ENCODE data around the gene RGS9BP.
"Not testable (repeated sequence)": the region's sequence is repeated elsewhere in the genome, so short reads cannot be mapped to it uniquely, and the experiment has no call there.

The RGS9BP gene, protein sequence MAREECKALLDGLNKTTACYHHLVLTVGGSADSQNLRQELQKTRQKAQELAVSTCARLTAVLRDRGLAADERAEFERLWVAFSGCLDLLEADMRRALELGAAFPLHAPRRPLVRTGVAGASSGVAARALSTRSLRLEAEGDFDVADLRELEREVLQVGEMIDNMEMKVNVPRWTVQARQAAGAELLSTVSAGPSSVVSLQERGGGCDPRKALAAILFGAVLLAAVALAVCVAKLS

DNA sequence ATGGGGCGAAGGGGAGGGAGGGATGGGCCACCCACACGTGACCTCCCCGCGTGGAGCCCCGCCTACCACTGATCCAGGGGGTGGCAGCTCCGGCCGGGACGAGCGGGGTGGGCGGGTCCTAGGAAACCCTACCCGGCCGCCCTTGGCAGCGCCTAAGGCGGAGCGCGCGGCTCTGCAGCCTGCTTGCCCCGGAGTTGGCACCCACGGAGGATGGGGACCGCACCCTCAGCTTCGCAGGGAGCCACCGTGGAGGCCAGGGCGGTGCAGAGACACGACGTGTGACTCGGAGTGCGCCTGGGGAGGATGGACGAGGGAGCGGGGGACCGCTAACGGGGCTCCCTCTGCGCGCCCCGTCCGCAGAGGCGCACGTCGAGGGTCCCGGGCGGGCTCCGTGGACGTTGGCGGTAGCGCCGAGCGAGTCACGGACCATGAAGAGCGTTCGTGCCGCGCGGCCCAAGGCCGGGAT lies at the start of gene RGS9BP:
Gene RGS9BP (plus strand): TSS at position 129 of the 466 bp plus-strand sequence. CDS start 416 bp downstream, outside the sequence.
- peak in 45 of 58 donors; percentile 33 to 83 (median 69) for DNase-seq

DNA sequence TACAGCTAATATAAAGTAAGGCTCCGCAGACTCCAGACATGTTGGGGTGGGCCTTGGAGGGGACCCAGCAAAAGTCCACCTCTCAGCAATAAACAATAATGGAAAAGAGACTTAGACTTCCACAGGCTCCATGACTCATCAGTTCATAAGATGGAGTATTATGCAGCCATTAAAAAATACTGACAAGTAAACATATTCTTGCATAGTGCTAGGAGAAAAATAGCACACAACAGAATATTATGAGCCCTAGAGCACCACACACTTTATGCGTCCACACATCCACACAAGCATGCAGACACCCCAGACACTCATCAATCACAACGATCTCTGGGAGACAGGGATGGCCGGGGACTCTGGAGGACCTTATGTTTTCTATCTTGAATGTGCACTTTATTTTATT lies 48.7 kb upstream of the RGS9BP start:
- DNase-seq, result no peak

DNA sequence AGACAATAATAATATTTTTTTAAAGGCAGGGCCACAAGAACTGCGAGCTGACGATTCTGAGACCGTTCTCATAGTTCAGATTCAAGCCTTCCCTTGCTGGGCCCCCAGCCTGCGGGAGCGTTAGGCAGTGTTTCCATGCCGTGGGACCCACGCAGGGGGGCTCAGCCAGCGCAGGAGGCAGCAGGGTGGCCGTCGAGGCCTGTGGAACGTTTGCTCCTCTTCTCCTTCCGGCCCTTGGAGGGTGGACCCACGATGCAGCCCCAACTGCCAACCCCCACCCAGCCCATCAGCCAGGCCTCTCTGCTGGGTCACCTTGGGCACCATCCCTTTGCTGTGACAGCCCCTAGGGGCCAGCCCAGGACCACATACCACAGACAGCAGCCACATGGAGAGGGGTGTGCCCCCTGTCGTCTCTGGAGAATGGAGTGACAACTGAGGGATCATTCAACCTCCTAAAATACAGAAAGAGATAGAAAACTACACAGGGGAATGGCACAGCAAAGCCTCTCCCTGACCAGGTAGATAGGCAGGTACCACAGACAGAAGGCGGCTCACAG lies 47.9 kb upstream of the RGS9BP start:
- no peak for DNase-seq

DNA sequence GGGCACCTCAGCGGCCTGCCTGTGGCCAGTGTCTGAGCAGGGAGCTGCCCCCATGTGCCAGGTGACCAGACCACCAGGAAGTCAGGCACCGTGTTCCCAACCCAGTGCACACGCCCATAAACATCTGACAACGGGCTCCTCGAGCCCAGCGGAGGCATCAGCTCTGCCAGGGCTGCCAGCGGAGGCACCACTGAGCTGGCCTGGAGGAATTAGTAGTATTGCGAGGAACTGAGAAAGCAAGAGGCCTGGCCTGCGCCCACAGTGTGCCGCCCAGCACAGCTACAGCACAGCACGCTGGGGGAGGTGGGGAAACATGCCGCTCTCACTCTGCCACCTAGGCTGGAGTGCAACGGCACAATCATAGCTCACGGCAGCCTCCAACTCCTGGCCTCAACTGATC lies 45.3 kb upstream of the RGS9BP start:
- DNase-seq, result no peak

DNA sequence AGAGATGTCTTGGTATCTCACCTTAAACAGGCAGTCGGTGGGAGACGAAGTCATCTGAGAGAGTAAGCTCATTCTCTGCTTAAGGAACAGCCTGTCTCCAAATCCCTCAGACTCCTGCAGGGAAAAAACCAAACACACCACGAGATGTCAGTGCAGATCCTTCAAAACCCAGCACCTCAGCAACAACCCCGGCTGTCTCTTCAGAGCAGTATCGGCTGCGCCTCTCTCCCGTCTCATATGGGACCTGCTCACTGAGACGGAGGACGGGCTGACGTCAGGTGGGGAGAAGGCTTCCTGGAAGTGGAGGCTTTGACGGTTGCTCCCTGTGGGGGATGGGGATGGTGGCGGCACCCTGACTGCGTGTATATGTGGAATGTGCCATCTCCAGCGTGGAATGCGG lies 44.3 kb upstream of the RGS9BP start:
- peak in 1 of 58 donors; percentile 12 for DNase-seq

DNA sequence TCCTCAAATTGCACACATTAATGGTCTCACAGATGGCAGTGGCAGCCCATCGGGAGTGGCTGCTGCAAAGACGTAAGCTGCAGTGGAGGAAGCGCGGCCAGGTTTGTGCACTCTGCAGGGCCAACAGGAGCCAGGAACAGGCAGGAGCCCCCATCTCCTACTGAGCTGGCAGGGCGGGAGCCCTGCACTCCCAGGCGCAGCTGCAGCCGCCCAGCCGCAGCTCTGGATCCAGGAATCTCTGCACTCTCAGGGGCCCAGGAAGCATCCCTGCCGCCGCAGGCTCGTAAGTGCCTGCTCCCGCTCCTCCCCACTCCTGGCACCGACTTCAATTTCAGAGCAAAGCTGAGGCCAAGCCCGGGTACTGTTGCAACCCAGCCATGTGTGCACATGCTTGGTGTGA lies 38.2 kb upstream of the RGS9BP start:
- no peak for DNase-seq

DNA sequence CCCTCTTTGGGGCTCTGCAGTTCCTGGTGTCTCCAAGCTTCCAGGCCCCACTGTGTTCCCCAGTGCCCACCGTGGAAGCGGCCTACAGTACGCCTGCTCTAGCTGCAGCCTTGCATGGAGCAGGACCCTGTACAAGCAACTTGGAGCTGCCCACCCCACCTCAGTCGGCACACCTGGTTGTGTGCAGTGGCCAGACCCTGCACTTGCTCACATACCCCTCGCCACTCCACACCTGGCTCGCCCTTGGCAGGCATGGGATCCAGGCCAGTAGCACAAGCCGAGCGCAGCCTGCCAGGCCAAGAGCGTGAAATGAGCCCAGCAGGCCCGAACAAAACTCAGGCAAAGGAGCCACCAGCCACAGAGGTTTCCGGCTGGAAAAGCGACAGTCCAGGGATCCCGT lies 37.0 kb upstream of the RGS9BP start:
- no peak for DNase-seq

DNA sequence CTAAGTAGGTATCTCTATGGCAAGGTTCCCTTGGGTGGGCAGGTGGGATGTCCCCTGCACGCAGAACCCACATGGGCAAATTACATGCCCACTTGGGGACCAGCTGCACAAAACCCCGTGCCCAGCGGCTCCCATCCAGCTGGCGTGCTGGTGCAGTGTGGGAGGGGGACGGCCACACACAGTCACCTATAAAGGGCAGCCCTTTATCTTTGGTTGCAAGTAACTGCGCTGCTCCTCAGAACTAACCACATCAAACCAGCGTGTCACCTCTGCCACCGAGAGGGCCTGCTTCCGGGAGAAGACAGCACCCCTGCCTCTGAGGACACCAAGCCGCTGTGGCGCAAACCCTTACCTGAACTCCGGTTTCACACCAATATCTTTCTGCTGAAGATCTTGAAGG lies 32.9 kb upstream of the RGS9BP start:
- DNase-seq, result no peak

DNA sequence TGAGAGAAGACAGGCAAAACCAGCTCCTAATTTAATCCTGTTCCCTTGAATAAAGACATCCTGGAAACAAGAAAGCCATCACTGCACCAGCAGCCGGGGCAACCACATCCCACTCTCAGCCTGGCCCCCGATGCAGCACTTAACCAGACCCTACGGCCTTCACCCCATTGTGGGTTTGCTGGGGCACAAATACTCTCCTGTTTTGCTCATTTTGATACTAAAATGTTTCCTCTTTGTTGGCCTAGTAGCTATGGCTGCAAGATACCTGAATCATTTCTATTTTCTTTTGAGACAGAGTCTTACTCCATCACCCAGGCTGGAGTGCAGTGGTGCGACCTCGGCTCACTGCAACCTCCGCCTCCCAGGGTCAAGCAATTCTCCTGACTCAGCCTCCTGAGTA lies 29.1 kb upstream of the RGS9BP start:
- DNase-seq, result no peak

DNA sequence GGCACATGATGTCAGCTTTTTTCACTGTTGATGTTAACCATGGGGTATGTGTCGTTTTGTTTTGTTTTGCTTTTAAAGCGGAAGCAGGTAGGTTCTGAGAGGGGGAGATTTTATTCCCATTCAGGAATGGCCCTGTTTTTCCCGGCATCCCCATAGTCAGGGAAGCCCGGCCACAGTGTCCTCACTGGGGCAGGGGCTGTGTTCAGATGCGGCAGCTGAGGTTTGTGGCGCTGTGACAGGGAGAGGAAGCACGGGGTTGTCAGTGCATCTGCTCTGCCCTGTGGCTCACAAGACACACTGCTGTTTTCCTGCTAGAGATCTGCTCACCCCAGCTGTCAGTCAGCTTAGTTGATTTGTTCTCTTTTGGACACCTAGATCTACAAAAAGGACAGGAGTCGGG lies 28.3 kb upstream of the RGS9BP start:
- DNase-seq, result no peak

DNA sequence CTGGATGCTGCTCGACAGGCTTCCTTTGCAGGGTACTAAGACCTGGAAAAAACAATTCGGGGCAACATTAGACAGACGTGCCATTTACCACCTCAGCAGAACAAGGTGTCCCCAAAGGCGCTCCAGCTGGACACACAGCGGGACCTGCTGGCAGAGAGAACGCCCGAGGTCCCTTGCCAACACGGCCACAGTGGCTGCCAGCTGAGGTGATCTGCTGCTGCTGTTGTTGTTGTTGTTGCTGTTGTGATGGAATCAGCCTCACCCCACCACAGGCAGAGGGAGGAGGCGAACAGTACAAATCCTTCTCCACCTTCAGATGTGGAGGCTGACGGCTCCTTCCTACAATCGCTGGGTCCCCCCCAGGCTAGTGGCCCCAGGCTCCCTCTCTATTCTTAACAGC lies 25.9 kb upstream of the RGS9BP start:
- peak in 4 of 58 donors; percentile 8 to 20 (median 13) for DNase-seq

DNA sequence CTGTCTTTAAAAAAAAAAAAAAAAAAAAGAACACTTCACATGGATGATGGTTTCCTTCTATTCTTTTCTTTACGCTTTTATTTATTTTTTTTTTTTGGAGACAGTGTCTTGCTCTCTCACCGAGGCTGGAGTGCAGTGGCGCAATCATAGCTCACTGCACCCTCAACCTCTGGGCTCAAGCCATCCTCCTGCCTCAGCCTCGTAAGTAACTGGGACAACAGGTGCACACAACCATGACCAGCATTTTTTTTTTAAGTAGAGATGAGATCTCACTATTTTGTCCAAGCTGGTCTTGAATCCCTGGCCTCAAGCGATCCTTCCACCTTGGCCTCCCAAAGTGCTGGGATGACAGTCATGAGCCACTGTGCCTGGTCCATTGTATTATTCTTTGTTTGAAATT lies 25.0 kb upstream of the RGS9BP start:
- DNase-seq, result no peak

DNA sequence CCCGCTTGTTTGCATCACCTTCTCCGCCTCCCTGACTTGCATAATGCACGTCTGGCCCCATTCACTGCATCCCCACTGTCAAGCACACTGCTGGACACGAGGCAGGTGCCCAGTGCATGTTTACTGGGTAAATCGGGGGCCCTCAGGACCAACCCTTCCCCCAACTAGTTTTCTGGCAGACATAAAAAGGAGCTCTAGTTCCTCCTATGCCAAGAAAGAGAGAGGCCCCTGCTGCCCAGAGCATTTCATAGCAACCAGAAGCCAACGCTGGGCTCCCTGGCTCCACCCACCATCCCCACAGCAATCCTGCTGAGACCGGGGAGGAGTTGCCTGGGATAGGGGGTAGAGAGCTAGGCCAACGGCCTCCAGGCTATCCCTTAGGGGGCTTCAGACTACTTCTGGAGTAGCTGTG lies 23.9 kb upstream of the RGS9BP start:
- DNase-seq, result peak in 47 of 58 donors; percentile 9 to 84 (median 48)

DNA sequence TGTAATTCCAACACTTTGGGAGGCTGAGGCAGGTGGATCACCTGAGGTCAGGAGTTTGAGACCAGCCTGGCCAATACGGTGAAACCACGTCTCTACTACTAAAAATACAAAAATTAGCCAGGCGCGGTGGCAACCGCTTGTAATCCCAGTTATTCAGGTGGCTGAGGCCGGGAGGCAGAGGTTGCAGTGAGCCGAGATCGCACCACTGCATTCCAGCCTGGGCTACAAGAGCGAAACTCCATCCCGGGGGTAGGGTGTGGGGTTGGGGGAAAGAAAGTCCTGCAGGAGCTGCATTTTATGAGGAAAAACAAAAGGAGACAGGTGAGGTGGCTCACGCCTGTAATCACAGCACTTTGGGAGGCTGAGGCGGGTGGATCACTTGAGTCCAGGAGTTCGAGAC lies 23.3 kb upstream of the RGS9BP start:
- DNase-seq, result not testable (repeated sequence)

DNA sequence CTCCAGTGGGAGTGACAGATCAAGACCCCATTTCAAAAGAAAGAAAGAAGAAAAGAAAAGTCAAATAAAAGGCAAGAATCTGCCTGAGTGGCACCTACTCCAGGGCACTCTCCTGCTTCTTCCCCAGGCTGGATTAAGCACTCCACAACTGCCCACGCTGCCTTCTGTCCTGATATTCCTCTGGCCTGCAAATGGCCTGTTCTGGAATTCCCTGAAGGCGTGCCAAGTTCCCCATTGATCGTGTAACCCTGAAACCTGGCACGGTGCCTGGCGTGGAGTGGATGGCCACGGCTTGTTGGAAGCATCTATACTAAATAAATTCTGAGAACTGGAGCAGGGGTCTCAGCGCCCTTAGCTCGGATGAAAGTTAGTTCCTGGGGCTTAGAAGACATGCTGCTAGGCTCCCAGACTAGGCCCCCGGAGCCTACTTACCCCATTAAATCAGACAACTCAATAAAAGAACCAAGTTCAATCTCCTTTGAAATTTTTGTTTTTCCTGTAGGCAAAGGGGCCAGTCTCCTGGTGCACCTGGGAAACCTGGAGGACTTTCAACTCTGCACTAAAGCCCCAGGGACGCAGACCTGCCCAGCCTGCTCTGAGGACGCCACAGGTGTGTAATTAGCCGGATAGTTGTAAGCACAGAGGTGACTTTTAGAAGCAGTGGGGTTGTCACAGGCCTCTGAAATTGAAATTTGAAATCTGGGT lies 22.6 kb upstream of the RGS9BP start:
- peak in 42 of 58 donors; percentile 2 to 77 (median 30) for DNase-seq

DNA sequence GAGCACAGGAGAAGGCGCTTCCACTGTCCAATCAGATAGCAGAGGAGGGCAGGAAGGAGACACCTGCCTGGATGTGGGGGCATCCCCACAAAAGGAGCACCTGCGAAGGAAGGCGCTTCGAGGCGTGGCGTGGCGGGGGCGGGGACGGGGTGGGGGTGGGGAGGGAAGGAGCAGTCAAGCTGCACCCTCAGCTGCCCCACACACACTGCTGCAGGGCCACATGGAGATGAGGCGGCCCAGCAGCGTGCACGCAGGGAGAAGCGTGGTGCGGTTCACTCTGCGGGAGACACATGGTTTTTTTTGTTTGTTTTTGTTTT lies 22.1 kb upstream of the RGS9BP start:
- DNase-seq, result no peak

DNA sequence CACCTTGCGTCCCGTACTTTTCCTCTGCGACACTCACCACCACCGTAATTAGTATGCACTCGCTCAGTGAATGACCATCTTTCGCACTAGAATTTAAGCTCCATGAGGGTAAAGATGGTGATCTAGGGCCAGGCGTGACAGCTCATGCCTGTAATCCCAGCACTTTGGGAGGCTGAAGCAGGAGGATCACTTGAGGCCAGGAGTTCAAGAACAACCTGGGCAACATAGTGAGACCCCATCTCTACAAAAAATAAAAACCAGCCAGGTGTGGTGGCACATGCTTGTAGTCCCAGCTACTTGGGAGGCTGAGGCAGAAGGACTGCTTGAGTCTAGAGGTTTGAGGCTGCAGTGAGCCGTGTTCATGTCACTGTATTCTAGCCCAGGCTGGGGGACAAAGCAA lies 19.3 kb upstream of the RGS9BP start:
- not testable (repeated sequence) for DNase-seq

DNA sequence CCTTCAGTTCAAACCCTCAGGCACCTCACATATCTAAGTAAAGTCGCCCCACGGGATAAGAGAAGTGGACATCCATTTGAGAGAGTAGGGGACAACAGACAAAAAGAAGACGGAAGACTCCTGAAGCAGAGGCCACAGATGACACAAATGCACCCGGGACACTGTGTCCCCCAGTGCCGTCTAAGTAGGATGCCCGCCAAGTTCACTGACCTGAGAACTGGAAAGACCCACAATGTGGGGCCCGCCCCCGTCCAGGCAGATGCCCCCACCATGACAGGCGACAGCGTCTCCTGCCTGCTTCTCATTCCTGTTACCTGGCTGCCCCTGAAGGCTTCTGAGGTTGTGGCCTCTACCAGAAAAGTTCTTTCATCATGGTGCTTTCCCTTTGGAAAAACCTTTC lies 17.6 kb upstream of the RGS9BP start:
- DNase-seq, result no peak

DNA sequence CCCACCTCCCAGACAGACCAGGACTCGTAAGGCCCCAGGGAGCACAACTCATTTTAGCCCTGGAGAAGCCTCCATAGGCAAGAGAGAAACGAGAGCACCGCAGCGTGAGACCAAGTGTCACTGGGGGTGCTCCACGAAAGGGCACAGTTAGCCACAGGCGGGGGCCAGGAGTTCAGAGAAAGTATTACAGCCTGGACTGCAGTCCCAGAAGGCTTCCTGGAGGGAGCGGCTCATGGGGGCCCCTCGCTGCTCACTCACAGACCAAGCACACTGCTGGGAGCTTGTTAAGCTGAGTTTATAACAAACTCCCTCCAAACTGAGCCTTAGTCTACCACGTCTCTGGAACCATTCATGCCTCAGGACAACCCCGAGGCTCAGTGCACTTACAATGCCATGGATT lies 17.1 kb upstream of the RGS9BP start:
- no peak for DNase-seq

DNA sequence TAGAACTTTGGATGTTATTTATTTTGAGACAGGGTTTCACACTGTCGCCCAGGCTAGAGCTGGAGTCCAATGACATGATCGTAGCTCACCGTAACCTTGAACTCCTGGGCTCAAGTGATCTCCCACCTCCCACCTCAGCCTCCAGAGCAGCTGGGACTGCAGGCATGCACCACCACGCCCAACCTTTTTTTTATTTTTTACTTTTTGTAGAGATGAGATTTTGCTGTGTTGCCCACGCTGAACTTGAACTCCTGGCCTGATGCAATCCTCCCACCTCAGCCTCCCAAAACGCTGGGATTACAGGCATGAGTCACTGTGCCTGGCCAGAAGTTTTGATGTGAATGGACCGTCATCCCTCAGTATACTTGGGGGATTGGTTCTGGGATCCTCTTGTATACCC lies 14.3 kb upstream of the RGS9BP start:
- peak in 2 of 58 donors; percentile 16 to 35 for DNase-seq

DNA sequence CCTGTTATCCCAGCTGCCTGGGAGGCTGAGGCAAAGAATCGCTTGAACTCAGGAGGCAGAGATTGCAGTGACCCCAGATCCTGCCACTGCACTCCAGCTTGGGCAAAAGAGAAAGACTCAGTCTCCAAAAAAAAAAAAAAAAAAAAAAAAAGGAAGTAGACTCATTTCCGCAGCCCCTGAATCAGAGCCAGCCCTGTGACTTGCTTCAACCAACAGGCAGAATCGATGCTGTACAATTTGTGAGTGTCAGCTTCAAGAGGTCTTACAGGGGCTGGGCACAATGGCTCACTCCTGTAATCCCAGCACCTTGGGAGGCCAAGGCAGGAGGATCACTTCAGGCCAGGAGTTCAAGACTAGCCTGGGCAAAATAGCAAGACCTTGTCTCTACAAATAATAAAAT lies 13.5 kb upstream of the RGS9BP start:
- no peak for DNase-seq

DNA sequence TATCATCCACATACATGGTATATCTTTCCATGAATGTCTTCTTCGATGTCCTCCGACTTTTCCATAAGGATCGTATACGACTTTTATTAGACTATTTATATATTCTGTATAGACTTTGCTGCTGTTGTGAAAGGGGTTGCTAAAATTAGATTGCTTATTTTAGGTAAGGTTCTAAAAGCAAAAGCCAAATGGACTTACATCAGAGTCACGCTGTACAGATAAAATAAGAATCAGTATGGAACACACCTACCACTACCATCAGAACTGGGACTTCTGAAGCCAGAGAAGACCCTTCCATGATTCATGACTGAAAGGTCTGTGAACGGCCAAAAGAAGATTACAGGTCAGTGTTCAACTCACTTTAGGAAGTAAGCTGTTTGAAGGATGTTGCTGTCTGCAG lies 9.6 kb upstream of the RGS9BP start:
- DNase-seq, result no peak

DNA sequence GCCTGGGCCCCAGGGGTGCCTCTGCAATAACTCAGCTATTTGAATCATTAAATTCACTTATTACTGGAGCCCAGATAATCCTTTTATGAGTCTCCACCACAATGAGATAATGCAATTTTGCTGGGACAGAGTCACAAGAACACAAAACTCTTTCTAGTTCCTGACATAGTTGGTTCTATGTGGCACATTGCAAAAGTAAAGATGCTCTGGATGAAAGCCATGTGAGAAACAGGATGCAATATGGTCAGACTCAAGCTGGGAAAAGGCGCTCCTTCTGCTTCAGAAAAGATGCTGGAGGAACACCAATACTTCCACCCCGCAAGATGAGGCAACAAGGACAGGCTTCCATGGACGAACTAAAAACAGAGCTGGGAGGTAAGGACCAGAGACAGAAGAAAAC lies 6.3 kb upstream of the RGS9BP start:
- DNase-seq, result peak in 10 of 58 donors; percentile 13 to 55 (median 24)

Data from anterior cingulate cortex (tissue), 58 donors.